GM12872 (cell line): ENCODE results near the gene UBXN2A.

Experiments
- CTCF ChIP-seq: IDR thresholded peaks from 3 replicates; pipeline ENCODE4 v1.5.1; 2011; ENCODE audit warnings: low read depth, mild to moderate bottlenecking, low read length, moderate library complexity; ENCODE audit not compliant: insufficient read depth

The UBXN2A gene

GRCh38 chr2:23926290-23926749, 13.9 kb upstream of the UBXN2A start:
- no peak for TF ChIP-seq CTCF

- TF ChIP-seq CTCF, result peak; percentile 82
Observed at GRCh38 chr2:23926750-23927571, 13.3 kb upstream of the UBXN2A start, which contains the start of gene ATAD2B. Gene ATAD2B, minus strand, starts transcription at chr2:23927123. Its CDS starts 353 bp downstream, at chr2:23926770.

- TF ChIP-seq CTCF, result no peak
Observed at GRCh38 chr2:23934259-23934658, 6.0 kb upstream of the UBXN2A start.

DNA sequence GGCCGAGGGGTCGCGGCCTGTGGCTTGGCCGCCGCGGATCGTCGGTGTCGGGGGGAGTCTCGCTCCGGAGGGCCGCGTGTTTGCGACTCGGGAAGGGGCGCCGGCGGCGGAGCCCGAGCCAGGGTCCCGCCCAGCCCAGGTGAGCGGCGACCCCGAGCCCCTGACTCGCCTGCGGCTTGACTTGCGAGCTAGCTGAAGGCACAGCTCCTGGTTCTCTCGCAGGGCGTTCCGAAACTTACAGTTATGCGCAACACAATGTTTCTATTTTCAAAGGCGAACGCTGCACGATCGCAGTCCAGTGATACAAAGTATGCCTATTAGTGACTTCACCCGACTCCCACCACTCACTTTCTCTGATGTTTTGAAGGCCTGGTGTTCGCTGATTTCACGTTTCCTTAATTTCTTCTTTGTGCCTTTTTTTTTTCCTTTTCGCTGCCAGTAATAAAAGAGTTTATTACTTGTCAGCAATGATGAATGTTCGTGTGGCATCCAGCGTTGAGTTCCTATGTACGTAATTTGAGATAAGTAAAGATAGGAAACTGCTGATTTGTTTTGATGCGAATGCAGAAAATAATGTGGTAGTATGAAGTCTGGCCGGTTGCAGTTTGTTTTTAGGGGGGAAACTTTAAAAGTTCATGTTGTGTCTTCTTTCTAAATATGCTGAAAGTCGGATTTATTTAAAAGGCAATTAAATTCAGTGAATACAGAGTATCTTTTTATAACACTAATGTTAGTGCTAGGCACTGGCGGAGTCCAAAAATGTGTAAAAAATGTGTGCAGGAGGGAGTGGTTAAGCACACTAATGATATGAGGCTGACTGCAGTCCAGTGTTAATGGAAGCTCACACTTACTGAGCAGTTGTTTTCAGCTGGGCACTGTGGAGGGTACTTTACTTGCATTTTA, 706 bp downstream of the UBXN2A start:
- TF ChIP-seq CTCF, result no peak

- no peak for TF ChIP-seq CTCF
Observed at GRCh38 chr2:23941644-23942043, 1.4 kb downstream of the UBXN2A start.

- TF ChIP-seq CTCF, result no peak
Observed at GRCh38 chr2:23943666-23944065, 3.4 kb downstream of the UBXN2A start.

DNA sequence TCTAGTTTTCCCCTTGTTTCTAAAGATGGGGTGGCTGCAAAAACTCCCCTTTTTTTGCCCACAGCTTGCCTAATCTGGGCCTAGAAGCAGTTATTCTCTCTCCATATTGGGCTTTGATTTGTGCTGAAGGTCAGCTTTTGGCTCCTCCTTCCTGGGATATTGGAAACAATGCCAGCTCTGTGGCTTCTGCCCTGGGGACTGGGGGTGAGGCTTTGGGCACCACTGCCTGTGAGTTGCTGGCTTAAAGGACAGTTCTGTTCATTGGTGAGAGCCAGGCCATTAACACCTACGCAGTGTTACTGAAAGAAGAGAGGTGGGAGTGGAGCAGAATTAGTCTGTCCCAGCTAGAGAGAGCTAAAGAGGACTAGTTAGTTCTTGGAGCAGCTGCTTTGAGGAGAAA, 4.3 kb downstream of the UBXN2A start:
- no peak for TF ChIP-seq CTCF
